ENCODE measurements around the gene OR2AK2. TPM values are rescaled to one million over a fixed set of nuclear protein-coding genes. Genes with fewer than 3 reads are reported as not detected.
"Not testable (repeated sequence)": the region's sequence is repeated elsewhere in the genome, so short reads cannot be mapped to it uniquely, and the experiment has no call there.

Gene OR2AK2
- total RNA-seq, 2 donors from 2014 or later = not detected

- no peaks in the 10 kb centered on the region for H3K36me3 ChIP-seq
- no peaks in the 10 kb centered on the region for H3K9me3 ChIP-seq
- H3K4me3 ChIP-seq = no peak overlapping the region
- H3K27me3 ChIP-seq (replicated peaks; ENCODE audit: insufficient read depth) = no peaks in the 10 kb centered on the region
- no peaks in the 10 kb centered on the region for H3K4me1 ChIP-seq (ENCODE audit: control insufficient read depth in 1 of 2, low read depth in 2 of 2)
- no peak for TF ChIP-seq CTCF (IDR thresholded peaks at IDR 0.05)
- DNase-seq (ENCODE audit: low spot score) (no peak), ATAC-seq (ENCODE audit: insufficient number of reproducible peaks, low FRiP score, low read depth) (no peak)
- H3K27ac ChIP-seq = no peak overlapping the region
These were observed 29.3 kb upstream of the OR2AK2 start for GRCh38 chr1:247935781-247936180.

GRCh38 chr1:247936415-247936814 is 28.6 kb upstream of the OR2AK2 start:
- Histone ChIP-seq H3K4me3 (no peak overlapping the region), H3K27me3 (replicated peaks; ENCODE audit: insufficient read depth) (no peaks in the 10 kb centered on the region), H3K4me1 (ENCODE audit: control insufficient read depth in 1 of 2, low read depth in 2 of 2) (no peaks in the 10 kb centered on the region), H3K36me3 (no peaks in the 10 kb centered on the region), H3K27ac (no peak overlapping the region), H3K9me3 (no peaks in the 10 kb centered on the region)
- no peak for ATAC-seq (ENCODE audit: insufficient number of reproducible peaks, low FRiP score, low read depth)
- DNase-seq (ENCODE audit: low spot score) = no peak
- no peak for TF ChIP-seq CTCF (IDR thresholded peaks at IDR 0.05)

GRCh38 chr1:247936965-247937734 is 27.9 kb upstream of the OR2AK2 start:
- not testable (repeated sequence) for ATAC-seq (ENCODE audit: insufficient number of reproducible peaks, low FRiP score, low read depth); H3K9me3 ChIP-seq; H3K27ac ChIP-seq; H3K36me3 ChIP-seq; H3K4me1 ChIP-seq (ENCODE audit: control insufficient read depth in 1 of 2, low read depth in 2 of 2); DNase-seq (ENCODE audit: low spot score); H3K27me3 ChIP-seq (replicated peaks; ENCODE audit: insufficient read depth)
- TF ChIP-seq CTCF (IDR thresholded peaks at IDR 0.05) = peak; percentile 29
- peak overlapping the region; percentile 63 for H3K4me3 ChIP-seq

GRCh38 chr1:247942624-247943023 is 22.4 kb upstream of the OR2AK2 start:
- H3K4me1 ChIP-seq (ENCODE audit: control insufficient read depth in 1 of 2, low read depth in 2 of 2) = no peaks in the 10 kb centered on the region
- no peak for DNase-seq (ENCODE audit: low spot score)
- no peak overlapping the region for H3K27ac ChIP-seq
- H3K27me3 ChIP-seq (replicated peaks; ENCODE audit: insufficient read depth) = no peaks in the 10 kb centered on the region
- TF ChIP-seq CTCF (IDR thresholded peaks at IDR 0.05) = no peak
- no peaks in the 10 kb centered on the region for H3K36me3 ChIP-seq
- ATAC-seq (ENCODE audit: insufficient number of reproducible peaks, low FRiP score, low read depth) = no peak
- no peaks in the 10 kb centered on the region for H3K9me3 ChIP-seq
- no peak overlapping the region for H3K4me3 ChIP-seq

GRCh38 chr1:247948558-247948957 is 16.5 kb upstream of the OR2AK2 start, which contains the start of gene OR2L8:
Gene OR2L8, plus strand, starts transcription at chr1:247948858. Its CDS starts 0 bp downstream, at chr1:247948858.
- Histone ChIP-seq H3K36me3 (no peaks in the 10 kb centered on the region), H3K27ac (no peak within 1 kb of the TSS), H3K9me3 (no peaks in the 10 kb centered on the region), H3K27me3 (replicated peaks; ENCODE audit: insufficient read depth) (no peaks in the 10 kb centered on the region), H3K4me1 (ENCODE audit: control insufficient read depth in 1 of 2, low read depth in 2 of 2) (no peaks in the 10 kb centered on the region), H3K4me3 (no peak within 1 kb of the TSS)
- ATAC-seq (ENCODE audit: insufficient number of reproducible peaks, low FRiP score, low read depth) (no peak), DNase-seq (ENCODE audit: low spot score) (no peak)
- no peak for TF ChIP-seq CTCF (IDR thresholded peaks at IDR 0.05)
